K562 (cell line): ENCODE data around the gene C4orf46. TPM values are rescaled to one million over a fixed set of nuclear protein-coding genes. Genes with fewer than 3 reads are reported as not detected.
A peak's percentile ranks its signal among the peaks of the same experiment; 100 is the strongest.

ENCODE experiments used
- HEY1 ChIP-seq: fragments of 250-450 bp; sonication (Bioruptor Pico); IDR thresholded peaks from 2 replicates; pipeline ENCODE4 v1.5.0; 2020; ENCODE audit warnings: mild to moderate bottlenecking, moderate library complexity, borderline replicate concordance
- MLX ChIP-seq, 2 experiments: fragments of 450-650 bp in 1 of 2; sonication (generic) in 1 of 2; formaldehyde crosslinking; conservative IDR thresholded peaks; 2 replicates each; pipeline versions ENCODE4 v1.4.0 to v1.8.1; 2020 to 2022; ENCODE audit warnings: mild to moderate bottlenecking in 1 of 2, missing genetic modification reagents in 1 of 2
- NBN ChIP-seq: fragments of 450-650 bp; IDR thresholded peaks from 2 replicates; pipeline ENCODE4 v1.6.1; 2016; ENCODE audit warnings: low read depth, mild to moderate bottlenecking
- REST ChIP-seq, 2 experiments: fragments of 450-650 bp; formaldehyde crosslinking in 1 of 2; IDR thresholded peaks; 2 replicates each; pipeline versions ENCODE4 v1.4.0 to v1.6.1; 2014 to 2020; ENCODE audit warnings: mild to moderate bottlenecking in 2 of 2, borderline replicate concordance in 1 of 2, low read depth in 1 of 2
- SMC3 ChIP-seq: conservative IDR thresholded peaks from 2 replicates; pipeline ENCODE4 v1.6.1; 2011; ENCODE audit warnings: low read depth, low read length, improper control_type of control experiment; ENCODE audit not compliant: insufficient read depth
- SRSF3 ChIP-seq: fragments of 200-400 bp; formaldehyde crosslinking; IDR thresholded peaks from 2 replicates; pipeline ENCODE4 v1.6.1; 2016; ENCODE audit warnings: mild to moderate bottlenecking, low read length, moderate library complexity; ENCODE audit not compliant: insufficient read depth
- TCF7L2 ChIP-seq: fragments of 150-350 bp; IDR thresholded peaks from 2 replicates; pipeline ENCODE4 v1.6.1; 2016; ENCODE audit warnings: low read depth, mild to moderate bottlenecking, low read length, moderate library complexity
- ZBTB40 ChIP-seq, 2 experiments: fragments of 450-650 bp in 1 of 2; sonication (generic) in 1 of 2; formaldehyde crosslinking in 1 of 2; IDR thresholded peaks; 2 replicates each; pipeline versions ENCODE4 v1.7.1 to v1.9.0; 2016 to 2022; ENCODE audit warnings: inconsistent platforms in 1 of 2, mild to moderate bottlenecking in 1 of 2, missing genetic modification reagents in 1 of 2
- polyA plus RNA-seq, 8 experiments: library from polyadenylated mRNA; depleted of rRNA in 4 of 8; stranded (reverse) in 5 of 8; unstranded in 3 of 8; fragments of >200 nt; fragmentation: Nextera tagmentation in 2 of 8; fragmentation: Illumina TruSeq in 1 of 8; extraction: Ambion mirVana in 2 of 8; extraction: Trizol in 1 of 8; gene quantifications; 2 replicates each; pipeline versions ENCODE4 v1.2.1 to v1.2.3, GENCODE V29; 2011 to 2014; ENCODE audit warnings: inconsistent platforms in 1 of 8, missing spikeins in 1 of 8
- total RNA-seq, 7 experiments: library from RNA; depleted of rRNA in 6 of 7; stranded (reverse); fragments of >200 nt in 6 of 7; fragmentation: Illumina TruSeq in 2 of 7; extraction: Trizol in 2 of 7; gene quantifications; 2 replicates each; pipeline versions ENCODE4 v1.2.1 to v1.2.3, GENCODE V29; 2011 to 2021; ENCODE audit warnings: low replicate concordance in 1 of 7

C4orf46 gene
- total and polyA plus RNA-seq, 9 of the 15 experiments (the other 6 are each of a cell fraction or from before 2014, with no cell fraction given), result 9.7 to 24.4 (median 17.0) TPM

GRCh38 chr4:158667651-158668198 is 4.0 kb downstream of the C4orf46 start (continued):
- TF ChIP-seq ZBTB40 (IDR thresholded peaks at IDR 0.05) (peak; percentile 61), ZBTB40 (CRISPR knock-in tag; IDR thresholded peaks at IDR 0.05) (no peak), MLX (CRISPR knock-in tag; conservative IDR thresholded peaks at IDR 0.05) (no peak), SMC3 (peak; percentile 34; the same call in 1 of the 2 replicates), TCF7L2 (no peak), NBN (0 out of 2 replicates have a peak, but pooled peaks have one; percentile 48), REST (IDR thresholded peaks at IDR 0.05; ENCODE audit: borderline replicate concordance) (peak; percentile 24; the same call in 1 of the 2 replicates), REST (CRISPR knock-in tag; IDR thresholded peaks at IDR 0.05; ENCODE audit: low read depth) (no peak), SRSF3 (no peak), HEY1 (CRISPR knock-in tag) (no peak)
